H1 (cell line): ENCODE results near the gene SCN2B. TPM values are rescaled to one million over a fixed set of nuclear protein-coding genes. Genes with fewer than 3 reads are reported as not detected.
A peak's percentile ranks its signal among the peaks of the same experiment; 100 is the strongest.

Experiments
- CTCF ChIA-PET: fragments of 300-600 bp; sonication (Branson Sonifier 250); formaldehyde crosslinking; loops from one replicate; lab custom pipeline; 2021; ENCODE audit not compliant: partially characterized antibody; lab: Charles Lee
- POLR2A ChIA-PET: fragments of 300-600 bp; sonication (Branson Sonifier 250); formaldehyde crosslinking; loops from one replicate; lab custom pipeline; 2021; ENCODE audit warnings: inconsistent platforms; ENCODE audit not compliant: partially characterized antibody; lab: Charles Lee
- DNase-seq, 2 experiments: peaks; one replicate each; pipeline versions ENCODE4 v3.0.0 to v3.0.0-alpha.2; 2010 to 2022; ENCODE audit warnings: low spot score in 2 of 2, low read depth in 1 of 2, mixed read lengths in 1 of 2
- FAIRE-seq: peaks from 2 replicates; lab custom pipeline; 2011; peaks lifted over from hg19 to GRCh38; lab: Jason Lieb, UNC
- H2AFZ ChIP-seq: 2 replicates; pipeline ENCODE4 v1.8.1; 2012; ENCODE audit warnings: low read length, inconsistent platforms
- H2AK5ac ChIP-seq: 2 replicates; pipeline ENCODE4 v1.6.1; 2013; ENCODE audit warnings: low read depth, low read length
- H2BK120ac ChIP-seq: replicated peaks from 2 replicates; pipeline ENCODE3; 2013; ENCODE audit warnings: low read depth, low read length, inconsistent platforms
- H2BK12ac ChIP-seq: 2 replicates; pipeline ENCODE4 v1.6.1; 2013; ENCODE audit warnings: low read depth, low read length
- H2BK15ac ChIP-seq: 2 replicates; pipeline ENCODE4 v1.6.1; 2013; ENCODE audit warnings: low read length
- H2BK20ac ChIP-seq: 2 replicates; pipeline ENCODE4 v1.6.1; 2013; ENCODE audit warnings: low read length
- H2BK5ac ChIP-seq: 2 replicates; pipeline ENCODE4 v1.6.1; 2013; ENCODE audit warnings: low read depth, low read length
- H3K14ac ChIP-seq: 2 replicates; pipeline ENCODE4 v1.6.1; 2013; ENCODE audit warnings: inconsistent platforms; ENCODE audit not compliant: insufficient read length
- H3K18ac ChIP-seq: 2 replicates; pipeline ENCODE4 v1.6.1; 2013; ENCODE audit warnings: low read length; ENCODE audit errors: extremely low read depth
- H3K23ac ChIP-seq: 2 replicates; pipeline ENCODE4 v1.6.1; 2013; ENCODE audit warnings: inconsistent platforms; ENCODE audit not compliant: insufficient read length
- H3K23me2 ChIP-seq: 2 replicates; pipeline ENCODE4 v1.6.1; 2013; ENCODE audit warnings: low read depth, low read length
- H3K27ac ChIP-seq: 2 replicates; pipeline ENCODE4 v1.6.1; 2011; ENCODE audit warnings: low read depth, low read length, inconsistent platforms
- H3K27me3 ChIP-seq, 4 experiments: replicated peaks in 1 of 4; 1 replicate in 1 of 4; 2 replicates in 3 of 4; pipeline versions ENCODE4 v1.6.1 to v1.8.1; 2011 to 2013; ENCODE audit warnings: low read length in 3 of 4, mild to moderate bottlenecking in 3 of 4, inconsistent platforms in 2 of 4, mixed read lengths in 2 of 4, moderate library complexity in 1 of 4; ENCODE audit not compliant: control insufficient read depth in 3 of 4, insufficient read depth in 3 of 4; ENCODE audit errors: extremely low read depth in 1 of 4
- H3K36me3 ChIP-seq, 4 experiments: 2 replicates each; pipeline versions ENCODE4 v1.6.1 to v1.8.1; 2011 to 2013; ENCODE audit warnings: mild to moderate bottlenecking in 4 of 4, low read length in 3 of 4, moderate library complexity in 2 of 4, control low read depth in 1 of 4, inconsistent platforms in 1 of 4; ENCODE audit not compliant: insufficient read depth in 4 of 4, control insufficient read depth in 2 of 4
- H3K4ac ChIP-seq: replicated peaks from 2 replicates; pipeline ENCODE3; 2013; ENCODE audit warnings: low read length, low read depth, mixed read lengths, inconsistent platforms; ENCODE audit not compliant: insufficient read length
- H3K4me1 ChIP-seq, 4 experiments: replicated peaks in 1 of 4; 1 replicate in 1 of 4; 2 replicates in 3 of 4; pipeline versions ENCODE4 v1.6.1 to v1.8.1; 2011 to 2013; ENCODE audit warnings: low read length in 3 of 4, inconsistent platforms in 2 of 4, mixed read lengths in 1 of 4; ENCODE audit not compliant: insufficient read depth in 4 of 4, control insufficient read depth in 3 of 4
- H3K4me2 ChIP-seq, 2 experiments: 2 replicates each; pipeline versions ENCODE4 v1.6.1 to v1.8.1; 2011 to 2013; ENCODE audit warnings: low read depth in 2 of 2, low read length in 2 of 2, control low read depth in 1 of 2, inconsistent platforms in 1 of 2, mild to moderate bottlenecking in 1 of 2; ENCODE audit not compliant: insufficient read depth in 1 of 2
- H3K4me3 ChIP-seq, 4 experiments: fragments of 200-600, 300-600 bp in 1 of 4; sonication (generic), shearing (Covaris generic), sonication (Bioruptor Twin) in 1 of 4; 2 replicates each; pipeline versions ENCODE4 v1.5.1 to v1.8.1; 2011 to 2016; ENCODE audit warnings: low read length in 4 of 4, low read depth in 3 of 4, control low read depth in 2 of 4, inconsistent platforms in 2 of 4, mild to moderate bottlenecking in 2 of 4, mixed read lengths in 1 of 4, moderate library complexity in 1 of 4; ENCODE audit not compliant: insufficient read depth in 2 of 4; ENCODE audit errors: extremely low read depth in 1 of 4
- H3K56ac ChIP-seq: replicated peaks from 2 replicates; pipeline ENCODE3; 2013; ENCODE audit warnings: low read depth, mild to moderate bottlenecking, mixed read lengths, low read length, inconsistent platforms; ENCODE audit not compliant: insufficient read length
- H3K79me1 ChIP-seq: 2 replicates; pipeline ENCODE4 v1.6.1; 2013; ENCODE audit warnings: low read depth, low read length, control low read depth
- H3K79me2 ChIP-seq, 2 experiments: 2 replicates each; pipeline versions ENCODE4 v1.6.1 to v1.8.1; 2012 to 2013; ENCODE audit warnings: low read length in 2 of 2, mild to moderate bottlenecking in 2 of 2, inconsistent platforms in 1 of 2; ENCODE audit not compliant: insufficient read depth in 2 of 2, control insufficient read depth in 1 of 2
- H3K9ac ChIP-seq, 4 experiments: replicated peaks in 1 of 4; 1 replicate in 1 of 4; 2 replicates in 3 of 4; pipeline versions ENCODE4 v1.6.1 to v1.8.1; 2011 to 2013; ENCODE audit warnings: low read depth in 3 of 4, low read length in 3 of 4, control low read depth in 2 of 4, mild to moderate bottlenecking in 2 of 4, moderate library complexity in 2 of 4, inconsistent platforms in 1 of 4; ENCODE audit errors: extremely low read depth in 1 of 4
- H3K9me3 ChIP-seq, 2 experiments: 2 replicates each; pipeline versions ENCODE4 v1.6.1 to v1.8.1; 2012 to 2013; ENCODE audit warnings: mild to moderate bottlenecking in 2 of 2, moderate library complexity in 2 of 2, control low read depth in 1 of 2, inconsistent platforms in 1 of 2, low read depth in 1 of 2, low read length in 1 of 2, mixed read lengths in 1 of 2; ENCODE audit not compliant: insufficient read depth in 2 of 2
- H4K20me1 ChIP-seq, 2 experiments: replicated peaks in 1 of 2; 2 replicates each; pipeline versions ENCODE3 to v1.8.1; 2011 to 2013; ENCODE audit warnings: inconsistent platforms in 2 of 2, low read length in 2 of 2, mild to moderate bottlenecking in 1 of 2; ENCODE audit not compliant: insufficient read depth in 2 of 2, control insufficient read depth in 1 of 2
- H4K5ac ChIP-seq: 2 replicates; pipeline ENCODE4 v1.6.1; 2013; ENCODE audit warnings: low read length, low read depth, mixed read lengths, inconsistent platforms; ENCODE audit not compliant: insufficient read length
- H4K8ac ChIP-seq: 2 replicates; pipeline ENCODE4 v1.8.0; 2013; ENCODE audit warnings: mild to moderate bottlenecking, moderate library complexity, low read length, inconsistent platforms; ENCODE audit not compliant: insufficient read depth; ENCODE audit errors: extremely low read depth
- H4K91ac ChIP-seq: replicated peaks from 2 replicates; pipeline ENCODE3; 2013; ENCODE audit warnings: low read length, mixed read lengths, inconsistent platforms; ENCODE audit not compliant: insufficient read length
- FOSL1 ChIP-seq: IDR thresholded peaks from 2 replicates; pipeline ENCODE4 v1.6.1; 2011; ENCODE audit warnings: mild to moderate bottlenecking, low read depth, low read length, moderate library complexity; ENCODE audit not compliant: insufficient read depth
- SP1 ChIP-seq: IDR thresholded peaks from 2 replicates; pipeline ENCODE4 v1.6.1; 2011; ENCODE audit warnings: low read depth, low read length
- WGBS, 2 experiments: shearing (Covaris generic) in 1 of 2; methylation state at CpG; one replicate each; pipeline versions ENCODE4 v1.1.6 to v1.1.7; 2013 to 2015; ENCODE audit warnings: low lambda C conversion rate in 2 of 2, mixed read lengths in 2 of 2, inconsistent platforms in 1 of 2, low coverage in 1 of 2, missing lambda C conversion rate in 1 of 2; ENCODE audit not compliant: insufficient replicate concordance in 2 of 2, insufficient coverage in 1 of 2, insufficient read length in 1 of 2; ENCODE audit errors: extremely low coverage in 1 of 2, missing lambda C conversion rate in 1 of 2; 5-methylcytosine and 5-hydroxymethylcytosine counted together
- polyA plus RNA-seq, 7 experiments: library from polyadenylated mRNA; depleted of rRNA in 3 of 7; stranded (reverse) in 5 of 7; unstranded in 2 of 7; fragments of >200 nt in 5 of 7; fragments of 200-250 nt in 2 of 7; gene quantifications; 1 replicate in 5 of 7; 2 replicates in 1 of 7; 4 replicates in 1 of 7; pipeline versions ENCODE4 v1.2.1 to v1.2.3, GENCODE V29; 2011 to 2013; ENCODE audit warnings: missing spikeins in 2 of 7, mixed read lengths in 2 of 7
- total RNA-seq: library from RNA; stranded (reverse); fragmentation: NEBNext Ultra II Directional; extraction: Animal tissue kit (Norgen Biotek cat#: 25700); gene quantifications from 2 replicates; pipeline ENCODE4 v1.2.1, GENCODE V29; 2021
- TF ChIP-seq, protein P1 (sequence below): IDR thresholded peaks from 2 replicates; pipeline ENCODE4 v1.6.1; 2012; ENCODE audit warnings: inconsistent platforms
- TF ChIP-seq, protein P2 (sequence below): IDR thresholded peaks from 2 replicates; pipeline ENCODE4 v1.6.1; 2012; ENCODE audit warnings: inconsistent platforms

The SCN2B gene
- total and polyA plus RNA-seq, 2 of the 8 experiments (the other 6 are each of a cell fraction or from before 2014, with no cell fraction given), result 0.14 to 0.24 TPM

DNA sequence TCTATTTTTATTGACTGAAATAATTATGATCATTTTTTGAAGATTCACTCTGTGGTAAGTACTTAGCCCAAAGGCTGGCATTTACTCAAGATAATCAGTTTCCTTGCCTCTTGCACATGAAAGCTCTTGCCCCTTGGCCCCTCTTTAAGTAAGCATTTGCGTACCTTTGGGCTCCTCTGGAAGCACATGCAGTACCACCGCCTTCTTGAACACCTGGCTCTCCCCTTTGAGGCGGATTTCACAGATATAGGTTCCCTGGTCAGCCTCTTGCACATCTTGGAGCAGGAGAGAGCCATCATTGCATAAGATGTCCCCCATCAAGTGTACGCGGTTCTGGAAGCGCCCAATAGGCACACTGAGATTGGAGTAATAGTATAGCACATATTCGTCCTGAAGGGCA is 33.9 kb upstream of the SCN2B start:
- Histone ChIP-seq H4K91ac (no peak overlapping the region), H4K5ac (peak overlapping the region; percentile 31), H3K23ac (no peak overlapping the region), H3K79me1 (no peaks in the 10 kb centered on the region), H3K4me3 (no peak overlapping the region), H3K27me3 (peaks cover 0 to 2% (median 0%) of the 10 kb centered on the region in 4 experiments; a peak in 1 of 7 replicates), H3K9me3 (no peaks in the 10 kb centered on the region), H3K27ac (no peak overlapping the region), H3K4ac (no peak overlapping the region), H2BK120ac (peak overlapping the region; percentile 75), H2BK12ac (peak overlapping the region; percentile 98), H3K18ac (peak overlapping the region; percentile 84), H2AK5ac (peak overlapping the region; percentile 76; the same call in 1 of the 2 replicates), H3K4me1 (peaks cover 6 to 21% (median 20%) of the 10 kb centered on the region in 4 experiments; a peak in 6 of 7 replicates), H3K36me3 (no peaks in the 10 kb centered on the region), H4K20me1 (no peaks in the 10 kb centered on the region), H2AFZ (no peak overlapping the region), H3K14ac (no peak overlapping the region), H2BK15ac (0 out of 2 replicates have a peak overlapping the region, but pooled peaks have one; percentile 89), H3K79me2 (no peaks in the 10 kb centered on the region), H4K8ac (peak overlapping the region; percentile 11; the same call in 1 of the 2 replicates), H3K9ac (no peak overlapping the region), H2BK5ac (peak overlapping the region; percentile 89; the same call in 1 of the 2 replicates), H3K4me2 (peak overlapping the region in 1 of 2 experiments; percentile 33; a peak in 3 of 4 replicates), H3K56ac (no peak overlapping the region), H2BK20ac (peak overlapping the region; percentile 63; the same call in 1 of the 2 replicates), H3K23me2 (0 out of 2 replicates have a peak, but pooled peaks cover 2% of the 10 kb centered on the region)
- TF ChIP-seq SP1 (no peak), FOSL1 (no peak)
- TF ChIP-seq, protein P1, sequence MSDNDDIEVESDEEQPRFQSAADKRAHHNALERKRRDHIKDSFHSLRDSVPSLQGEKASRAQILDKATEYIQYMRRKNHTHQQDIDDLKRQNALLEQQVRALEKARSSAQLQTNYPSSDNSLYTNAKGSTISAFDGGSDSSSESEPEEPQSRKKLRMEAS, result peak; percentile 79
- TF ChIP-seq, protein P2, sequence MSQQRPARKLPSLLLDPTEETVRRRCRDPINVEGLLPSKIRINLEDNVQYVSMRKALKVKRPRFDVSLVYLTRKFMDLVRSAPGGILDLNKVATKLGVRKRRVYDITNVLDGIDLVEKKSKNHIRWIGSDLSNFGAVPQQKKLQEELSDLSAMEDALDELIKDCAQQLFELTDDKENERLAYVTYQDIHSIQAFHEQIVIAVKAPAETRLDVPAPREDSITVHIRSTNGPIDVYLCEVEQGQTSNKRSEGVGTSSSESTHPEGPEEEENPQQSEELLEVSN, result peak; percentile 75
- no peak for DNase-seq
- 65% methylated on average over 7 of the region's 7 CpGs; no CpG with 5 or more reads in 1 of the 2 experiments for WGBS, 2 experiments
- no peak for FAIRE-seq
- ChIA-PET CTCF (interaction anchor here (0.6 to 5.9 kb wide), 3 partner anchors 11 to 734 kb away, joined by 3 to 38 read pairs (median 7); no protein-coding TSS in a partner anchor), POLR2A (interaction anchor here (0.6 kb wide), 1 partner anchor 660 kb away, joined by 3 read pairs; no protein-coding TSS in a partner anchor)
